Measurements from ENCODE around the gene EGR1.
"Not testable (repeated sequence)": the region's sequence is repeated elsewhere in the genome, so short reads cannot be mapped to it uniquely, and the experiment has no call there.

Gene EGR1

GRCh38 chr5:138470322-138471051, 5.2 kb downstream of the EGR1 start:
- no peak for DNase-seq

- DNase-seq = no peak
Observed at GRCh38 chr5:138471052-138471361, 5.7 kb downstream of the EGR1 start.

GRCh38 chr5:138472353-138472752, 7.1 kb downstream of the EGR1 start:
- no peak for DNase-seq

DNA sequence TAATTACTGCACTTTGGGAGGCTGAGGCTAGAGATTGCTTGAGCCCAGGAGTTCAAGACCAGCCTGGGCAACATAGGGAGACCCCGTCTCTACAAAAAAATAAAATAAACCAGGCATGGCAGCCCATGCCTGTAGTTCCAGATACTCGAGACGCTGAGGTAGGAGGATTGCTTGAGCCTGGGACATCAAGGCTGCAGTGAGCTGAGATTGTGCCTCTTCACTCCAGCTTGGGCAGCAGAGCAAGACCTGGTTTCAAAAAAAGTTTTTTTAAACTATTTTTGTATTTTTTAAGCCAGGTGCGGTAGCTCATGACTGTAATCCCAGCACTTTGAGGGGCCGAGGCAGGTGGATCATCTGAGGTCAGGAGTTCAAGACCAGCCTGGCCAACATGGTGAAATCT, 7.9 kb downstream of the EGR1 start:
- DNase-seq = not testable (repeated sequence)

- DNase-seq = no peak
Observed at GRCh38 chr5:138476918-138477317, 11.6 kb downstream of the EGR1 start.

DNA sequence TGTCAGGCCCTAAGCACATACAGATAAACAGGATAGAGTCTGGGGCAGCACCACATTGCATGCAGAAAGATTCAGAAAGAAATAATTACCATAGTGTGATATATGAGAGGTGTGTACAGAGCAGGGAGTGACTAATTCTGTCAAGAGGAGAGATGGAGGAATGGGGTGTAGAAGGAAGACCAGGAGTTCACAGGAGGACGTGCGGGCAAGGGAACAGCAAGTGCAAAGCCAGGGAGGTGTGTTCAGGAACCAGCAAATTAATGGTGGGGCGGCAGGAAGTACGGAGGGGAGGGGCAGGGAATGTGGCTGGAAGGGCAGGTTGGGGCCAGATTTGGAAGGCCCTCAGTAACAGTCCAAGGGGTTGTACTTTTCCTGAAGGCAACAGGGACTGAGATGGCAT, 17.4 kb downstream of the EGR1 start:
- DNase-seq = no peak

DNA sequence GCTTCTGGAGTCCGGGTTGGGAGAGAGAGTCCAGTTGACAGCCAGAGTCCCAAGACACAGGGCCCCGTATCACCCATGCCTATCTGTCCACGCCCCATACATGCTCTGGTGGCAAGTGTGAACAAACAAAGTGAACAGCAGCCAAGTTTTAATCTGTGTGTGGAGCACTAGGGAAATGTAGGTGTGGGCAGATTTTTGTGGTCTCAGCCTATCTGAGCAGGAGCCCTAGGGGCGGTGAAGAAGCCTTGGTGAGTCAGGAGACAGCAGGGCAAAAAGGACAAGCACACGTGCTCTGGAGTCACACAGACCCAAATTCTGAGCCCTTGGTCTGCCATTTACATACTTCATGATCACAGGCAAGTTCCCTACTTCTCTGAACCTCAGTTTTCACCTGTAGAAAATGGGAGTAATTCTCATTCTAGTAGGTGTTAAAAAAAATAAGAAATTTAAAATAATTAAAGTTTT, 23.2 kb downstream of the EGR1 start:
- no peak for DNase-seq

DNA sequence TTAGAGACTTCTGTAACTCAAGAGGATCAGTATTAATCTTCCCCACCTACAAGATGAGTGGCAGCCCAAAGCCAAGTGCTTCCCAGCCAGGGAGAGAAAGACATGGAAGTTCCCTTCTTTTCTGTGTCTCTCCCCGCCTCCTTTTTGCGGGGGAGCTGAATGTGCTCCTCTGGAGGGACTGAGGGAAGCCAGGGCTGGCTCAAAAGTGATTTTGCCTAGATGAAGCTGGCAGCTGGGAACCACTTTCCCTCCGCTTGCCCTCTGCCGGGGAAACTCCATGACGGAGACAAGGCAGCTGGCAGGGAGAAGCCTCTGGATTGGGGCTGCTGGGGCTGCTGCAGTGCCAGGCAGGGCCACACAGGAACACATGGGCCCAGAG, 24.4 kb downstream of the EGR1 start:
- DNase-seq = no peak

GRCh38 chr5:138490648-138491283, 25.5 kb downstream of the EGR1 start:
- DNase-seq = no peak

DNA sequence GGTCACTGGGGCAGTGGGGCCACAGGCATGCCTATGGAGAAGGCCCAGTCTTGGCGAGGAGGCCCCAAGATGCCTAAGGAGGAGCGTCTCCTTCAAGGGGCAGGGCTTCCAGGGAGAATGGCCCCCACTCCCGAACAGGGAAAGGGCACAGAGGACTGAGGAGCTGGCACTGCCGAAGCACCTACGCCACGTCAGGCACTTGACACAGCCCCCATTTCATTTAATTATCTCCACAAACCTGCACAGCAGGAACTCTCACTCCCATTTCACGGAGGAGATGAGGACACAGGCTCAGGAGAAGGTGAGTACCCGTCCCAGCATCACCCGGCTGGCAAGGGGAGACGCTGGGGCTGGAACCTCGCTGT, 26.0 kb downstream of the EGR1 start:
- no peak for DNase-seq

GRCh38 chr5:138491669-138492559, 26.6 kb downstream of the EGR1 start:
- DNase-seq = peak; percentile 90

- no peak for DNase-seq
Observed at GRCh38 chr5:138492560-138493045, 27.3 kb downstream of the EGR1 start.

- no peak for DNase-seq
Observed at GRCh38 chr5:138495351-138495750, 30.1 kb downstream of the EGR1 start.

GRCh38 chr5:138498376-138498775, 33.1 kb downstream of the EGR1 start:
- DNase-seq = no peak

GRCh38 chr5:138502121-138502520, 36.8 kb downstream of the EGR1 start:
- no peak for DNase-seq

GRCh38 chr5:138502521-138502920, 37.2 kb downstream of the EGR1 start:
- no peak for DNase-seq

GRCh38 chr5:138503487-138504270, 38.4 kb downstream of the EGR1 start:
- DNase-seq = peak; percentile 42

DNA sequence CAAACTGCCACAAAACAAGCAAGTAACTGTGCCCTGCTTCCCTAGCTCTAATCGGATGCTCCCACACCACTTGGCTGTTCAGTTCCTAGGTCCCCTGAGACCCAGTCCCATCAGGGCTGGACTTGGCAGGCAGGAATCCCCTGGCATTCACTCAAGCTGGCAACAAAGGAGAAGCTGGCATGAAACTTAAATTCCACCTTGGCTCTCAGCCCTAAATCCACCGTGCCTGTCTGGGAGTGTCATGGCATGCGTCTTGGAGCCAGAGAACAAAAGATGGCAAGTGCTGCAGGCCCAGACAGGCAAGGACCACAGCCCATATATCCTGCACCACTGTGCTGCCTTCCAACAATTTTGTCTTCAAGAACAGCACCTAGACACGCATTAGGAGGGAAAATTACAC, 39.5 kb downstream of the EGR1 start:
- no peak for DNase-seq

GRCh38 chr5:138506370-138507306, 41.4 kb downstream of the EGR1 start:
- DNase-seq = no peak

DNA sequence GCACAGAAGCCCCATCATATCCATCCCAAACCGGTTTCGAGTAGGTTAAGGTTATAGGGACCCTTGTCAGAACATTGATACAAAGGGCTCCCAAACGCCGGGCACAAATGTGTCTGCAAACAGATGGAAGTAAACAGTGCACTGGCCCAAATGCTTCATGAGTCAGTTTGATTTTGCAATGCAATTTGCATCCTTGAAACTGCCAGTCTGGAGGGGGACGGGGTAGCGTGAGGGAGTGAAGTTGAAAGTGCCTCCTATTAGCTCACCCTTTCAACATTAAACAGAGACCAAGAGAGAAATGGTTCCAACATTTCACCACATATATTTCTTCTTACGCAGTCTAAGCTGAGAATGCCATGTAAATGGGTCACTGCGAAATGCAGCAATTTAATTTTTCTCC, 42.2 kb downstream of the EGR1 start:
- DNase-seq = not testable (repeated sequence)

DNA sequence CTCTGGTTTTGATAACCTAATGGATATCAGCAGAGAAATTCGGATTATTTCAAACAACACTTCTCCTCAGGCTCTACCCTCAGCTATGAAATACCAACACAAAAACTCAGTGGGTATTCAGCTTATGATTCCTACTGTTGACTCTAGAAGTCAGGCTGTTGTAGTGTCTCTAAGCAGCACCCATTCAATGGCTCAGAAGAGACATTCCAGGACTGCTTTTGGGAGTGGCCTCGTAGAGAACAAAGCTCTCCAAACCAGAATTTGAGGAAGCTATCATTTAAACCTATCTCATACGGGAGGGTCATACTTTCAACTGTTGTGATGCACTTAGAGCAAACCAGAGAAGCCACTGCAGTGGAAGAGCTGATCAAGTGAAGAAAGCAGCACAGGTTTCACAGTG, 43.7 kb downstream of the EGR1 start:
- DNase-seq = no peak

GRCh38 chr5:138514021-138514420, 48.7 kb downstream of the EGR1 start:
- no peak for DNase-seq

Measured in CD4-positive, alpha-beta T cell treated with Interleukin-17A for 4 hours (primary cell).